Epithelial cell of proximal tubule (primary cell): ENCODE results near the gene PRMT7. TPM values are rescaled to one million over a fixed set of nuclear protein-coding genes. Genes with fewer than 3 reads are reported as not detected.

Experiments used
- DNase-seq: peaks from one replicate; pipeline ENCODE4 v3.0.0-alpha.2; 2011; ENCODE audit warnings: low read depth
- H3K4me3 ChIP-seq: 2 replicates; pipeline ENCODE4 v1.5.1; 2011; ENCODE audit warnings: low read depth, mild to moderate bottlenecking, low read length
- CTCF ChIP-seq: conservative IDR thresholded peaks from 2 replicates; pipeline ENCODE4 v1.5.1; 2012; ENCODE audit warnings: low read depth, mild to moderate bottlenecking, low read length
- total RNA-seq: library from RNA; depleted of rRNA; stranded (reverse); fragments of >200 nt; gene quantifications from 2 replicates; pipeline ENCODE4 v1.2.3, GENCODE V29; 2015

PRMT7 gene
- total RNA-seq, 1 donor from 2014 or later = 32.1 TPM

- H3K4me3 ChIP-seq = no peak overlapping the region
- TF ChIP-seq CTCF = no peak
- DNase-seq = no peak
Observed at GRCh38 chr16:68389750-68390371, 79.0 kb downstream of the PRMT7 start.

- no peak for DNase-seq
- no peak overlapping the region for H3K4me3 ChIP-seq
- no peak for TF ChIP-seq CTCF
Observed at GRCh38 chr16:68393333-68393732, 82.5 kb downstream of the PRMT7 start.

- TF ChIP-seq CTCF = no peak
Observed at GRCh38 chr16:68395167-68395786, 84.5 kb downstream of the PRMT7 start.

GRCh38 chr16:68395815-68396214, 85.0 kb downstream of the PRMT7 start:
- no peak overlapping the region for H3K4me3 ChIP-seq
- no peak for TF ChIP-seq CTCF

More at GRCh38 chr16:68395167-68395786, 84.5 kb downstream of the PRMT7 start:
- no peak for DNase-seq
- no peak overlapping the region for H3K4me3 ChIP-seq

GRCh38 chr16:68396481-68396880, 85.7 kb downstream of the PRMT7 start:
- DNase-seq = no peak
- no peak overlapping the region for H3K4me3 ChIP-seq
- TF ChIP-seq CTCF = peak; percentile 81

More at GRCh38 chr16:68395815-68396214, 85.0 kb downstream of the PRMT7 start:
- no peak for DNase-seq

- DNase-seq = no peak
- TF ChIP-seq CTCF = no peak
- no peak overlapping the region for H3K4me3 ChIP-seq
Observed at GRCh38 chr16:68397710-68398201, 86.9 kb downstream of the PRMT7 start.
